Loucy (cell line): ENCODE measurements around the gene DCAF12L1.

Experiments
- H2AFZ ChIP-seq: fragments of 200-600 bp; sonication (generic); 2 replicates; pipeline ENCODE4 v1.6.0; 2016; ENCODE audit warnings: antibody characterized with exemption, mild to moderate bottlenecking, low read length, moderate library complexity
- H3F3A ChIP-seq: fragments of 200-600 bp; 2 replicates; pipeline ENCODE4 v1.6.0; 2016; ENCODE audit warnings: antibody characterized with exemption, low read depth, mild to moderate bottlenecking
- H3K27me3 ChIP-seq: fragments of 200-600 bp; sonication (generic); 2 replicates; pipeline ENCODE4 v1.6.1; 2014; ENCODE audit warnings: low read length, mild to moderate bottlenecking; ENCODE audit not compliant: insufficient read depth, poor library complexity, severe bottlenecking
- H3K36me3 ChIP-seq: fragments of 200-600 bp; sonication (generic); 2 replicates; pipeline ENCODE4 v1.6.1; 2016; ENCODE audit warnings: low read length; ENCODE audit not compliant: insufficient read depth
- H3K4me1 ChIP-seq: fragments of 200-600 bp; sonication (generic); 2 replicates; pipeline ENCODE4 v1.5.1; 2014; ENCODE audit warnings: low read length, mild to moderate bottlenecking; ENCODE audit not compliant: insufficient read depth, poor library complexity, severe bottlenecking
- H3K4me2 ChIP-seq: fragments of 200-600 bp; sonication (generic); 2 replicates; pipeline ENCODE4 v1.6.0; 2014; ENCODE audit warnings: antibody characterized with exemption, low read length, low read depth, mild to moderate bottlenecking; ENCODE audit not compliant: poor library complexity, severe bottlenecking
- H3K4me3 ChIP-seq: fragments of 200-600 bp; sonication (generic); 2 replicates; pipeline ENCODE4 v1.5.1; 2014; ENCODE audit warnings: low read length, mild to moderate bottlenecking, mixed read lengths; ENCODE audit not compliant: poor library complexity, severe bottlenecking
- H3K79me2 ChIP-seq: fragments of 200-600 bp; sonication (generic); 2 replicates; pipeline ENCODE4 v1.6.1; 2014; ENCODE audit warnings: low read length; ENCODE audit not compliant: insufficient read depth
- H3K9ac ChIP-seq: fragments of 200-600 bp; sonication (generic); 2 replicates; pipeline ENCODE4 v1.6.0; 2014; ENCODE audit warnings: mild to moderate bottlenecking, low read depth, low read length, moderate library complexity; ENCODE audit not compliant: poor library complexity, severe bottlenecking
- H3K9me2 ChIP-seq: fragments of 200-600 bp; sonication (generic); replicated peaks from 2 replicates; pipeline ENCODE4 v1.6.1; 2016; ENCODE audit warnings: low read depth, low read length, mixed read lengths
- H3K9me3 ChIP-seq: fragments of 200-600 bp; sonication (generic); 2 replicates; pipeline ENCODE4 v1.6.1; 2014; ENCODE audit warnings: mild to moderate bottlenecking, antibody characterized with exemption, low read length, low read depth; ENCODE audit not compliant: insufficient read depth
- H4K20me1 ChIP-seq: fragments of 200-600 bp; sonication (generic); 2 replicates; pipeline ENCODE4 v1.6.0; 2014; ENCODE audit warnings: antibody characterized with exemption, low read length, mild to moderate bottlenecking; ENCODE audit not compliant: insufficient read depth, poor library complexity, severe bottlenecking
- CTCF ChIP-seq: fragments of 200-600 bp; sonication (generic); conservative IDR thresholded peaks from 2 replicates; pipeline ENCODE4 v1.5.1; 2014; ENCODE audit warnings: mild to moderate bottlenecking, antibody characterized with exemption, low read length
- EZH2phosphoT487 ChIP-seq: fragments of 200-600 bp; IDR thresholded peaks from 2 replicates; pipeline ENCODE4 v1.6.1; 2018; ENCODE audit warnings: antibody characterized with exemption, mild to moderate bottlenecking, moderate library complexity, borderline replicate concordance

Gene DCAF12L1

GRCh38 chrX:126550816-126551215 lies 1.8 kb downstream of the DCAF12L1 start:
- no peak for TF ChIP-seq CTCF
- TF ChIP-seq EZH2phosphoT487 = no peak
- no peaks in the 10 kb centered on the region for H3K27me3 ChIP-seq

GRCh38 chrX:126509923-126510322 lies 42.7 kb downstream of the DCAF12L1 start:
- H3K27me3 ChIP-seq = no peaks in the 10 kb centered on the region
- no peak overlapping the region for H3K4me3 ChIP-seq
- no peak overlapping the region for H3K9ac ChIP-seq
- no peak overlapping the region for H3K4me2 ChIP-seq
- H3K79me2 ChIP-seq = no peaks in the 10 kb centered on the region
- H2AFZ ChIP-seq = no peak overlapping the region
- no peak for TF ChIP-seq CTCF
- no peak for TF ChIP-seq EZH2phosphoT487
- H3K9me2 ChIP-seq = no peaks in the 10 kb centered on the region
- no peaks in the 10 kb centered on the region for H3K36me3 ChIP-seq
- H3K4me1 ChIP-seq = no peaks in the 10 kb centered on the region
- H3K9me3 ChIP-seq = no peaks in the 10 kb centered on the region
- no peaks in the 10 kb centered on the region for H4K20me1 ChIP-seq
- H3F3A ChIP-seq = no peaks in the 10 kb centered on the region

More at GRCh38 chrX:126550816-126551215, 1.8 kb downstream of the DCAF12L1 start:
- Histone ChIP-seq H4K20me1 (no peaks in the 10 kb centered on the region), H3K4me1 (no peaks in the 10 kb centered on the region), H3K9me3 (no peaks in the 10 kb centered on the region), H3K9ac (no peak overlapping the region), H3K79me2 (no peaks in the 10 kb centered on the region), H3K36me3 (no peaks in the 10 kb centered on the region), H3F3A (no peaks in the 10 kb centered on the region), H3K9me2 (no peaks in the 10 kb centered on the region), H2AFZ (no peak overlapping the region), H3K4me2 (no peak overlapping the region), H3K4me3 (no peak overlapping the region)
